NB4 (cell line): ENCODE results near the gene PDK4.

Experiments used
- DNase-seq: peaks from one replicate; pipeline ENCODE4 v3.0.0; 2010; ENCODE audit warnings: low read depth
- H3K4me3 ChIP-seq: one replicate; pipeline ENCODE4 v1.5.1; 2011; ENCODE audit warnings: mild to moderate bottlenecking, low read depth, low read length, moderate library complexity
- MYC ChIP-seq: IDR thresholded peaks from 2 replicates; pipeline ENCODE4 v1.6.1; 2011; ENCODE audit warnings: low read depth, low read length
- POLR2A ChIP-seq: IDR thresholded peaks from 2 replicates; pipeline ENCODE4 v1.6.1; 2011; ENCODE audit warnings: mild to moderate bottlenecking; ENCODE audit not compliant: insufficient read length; ENCODE audit errors: extremely low read depth
- TF ChIP-seq, protein P1 (sequence below): IDR thresholded peaks from 2 replicates; pipeline ENCODE4 v1.6.1; 2011; ENCODE audit warnings: low read depth, low read length
- TF ChIP-seq, protein P2 (sequence below): IDR thresholded peaks from one replicate; pipeline ENCODE4 v1.5.1; 2012; ENCODE audit warnings: low read depth, low read length

PDK4 gene

DNA sequence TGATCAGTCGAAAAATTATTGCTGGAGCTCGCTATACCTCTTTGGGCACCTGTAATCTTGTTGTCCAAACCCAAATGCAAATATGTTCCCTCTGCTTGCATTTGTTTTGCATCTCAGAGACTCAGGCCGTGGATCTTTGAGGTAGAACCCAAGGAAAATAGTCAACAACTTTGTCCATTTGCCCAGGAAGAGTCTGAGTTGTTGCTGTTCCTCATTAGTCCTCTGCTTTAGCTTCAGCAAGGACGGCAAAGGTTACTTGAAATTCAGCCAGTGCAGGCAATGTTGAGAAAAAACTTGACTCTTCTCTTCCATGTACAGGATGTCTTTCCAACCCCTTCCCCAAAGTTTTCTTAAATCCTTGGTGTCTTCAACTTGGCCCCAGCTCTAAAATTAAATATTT is 45.8 kb downstream of the PDK4 start:
- no peak for DNase-seq
- H3K4me3 ChIP-seq, result no peak overlapping the region
- TF ChIP-seq MYC (no peak), POLR2A (no peak)
- TF ChIP-seq, protein P1, sequence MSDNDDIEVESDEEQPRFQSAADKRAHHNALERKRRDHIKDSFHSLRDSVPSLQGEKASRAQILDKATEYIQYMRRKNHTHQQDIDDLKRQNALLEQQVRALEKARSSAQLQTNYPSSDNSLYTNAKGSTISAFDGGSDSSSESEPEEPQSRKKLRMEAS, result no peak
- TF ChIP-seq, protein P2, sequence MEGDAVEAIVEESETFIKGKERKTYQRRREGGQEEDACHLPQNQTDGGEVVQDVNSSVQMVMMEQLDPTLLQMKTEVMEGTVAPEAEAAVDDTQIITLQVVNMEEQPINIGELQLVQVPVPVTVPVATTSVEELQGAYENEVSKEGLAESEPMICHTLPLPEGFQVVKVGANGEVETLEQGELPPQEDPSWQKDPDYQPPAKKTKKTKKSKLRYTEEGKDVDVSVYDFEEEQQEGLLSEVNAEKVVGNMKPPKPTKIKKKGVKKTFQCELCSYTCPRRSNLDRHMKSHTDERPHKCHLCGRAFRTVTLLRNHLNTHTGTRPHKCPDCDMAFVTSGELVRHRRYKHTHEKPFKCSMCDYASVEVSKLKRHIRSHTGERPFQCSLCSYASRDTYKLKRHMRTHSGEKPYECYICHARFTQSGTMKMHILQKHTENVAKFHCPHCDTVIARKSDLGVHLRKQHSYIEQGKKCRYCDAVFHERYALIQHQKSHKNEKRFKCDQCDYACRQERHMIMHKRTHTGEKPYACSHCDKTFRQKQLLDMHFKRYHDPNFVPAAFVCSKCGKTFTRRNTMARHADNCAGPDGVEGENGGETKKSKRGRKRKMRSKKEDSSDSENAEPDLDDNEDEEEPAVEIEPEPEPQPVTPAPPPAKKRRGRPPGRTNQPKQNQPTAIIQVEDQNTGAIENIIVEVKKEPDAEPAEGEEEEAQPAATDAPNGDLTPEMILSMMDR, result no peak

DNA sequence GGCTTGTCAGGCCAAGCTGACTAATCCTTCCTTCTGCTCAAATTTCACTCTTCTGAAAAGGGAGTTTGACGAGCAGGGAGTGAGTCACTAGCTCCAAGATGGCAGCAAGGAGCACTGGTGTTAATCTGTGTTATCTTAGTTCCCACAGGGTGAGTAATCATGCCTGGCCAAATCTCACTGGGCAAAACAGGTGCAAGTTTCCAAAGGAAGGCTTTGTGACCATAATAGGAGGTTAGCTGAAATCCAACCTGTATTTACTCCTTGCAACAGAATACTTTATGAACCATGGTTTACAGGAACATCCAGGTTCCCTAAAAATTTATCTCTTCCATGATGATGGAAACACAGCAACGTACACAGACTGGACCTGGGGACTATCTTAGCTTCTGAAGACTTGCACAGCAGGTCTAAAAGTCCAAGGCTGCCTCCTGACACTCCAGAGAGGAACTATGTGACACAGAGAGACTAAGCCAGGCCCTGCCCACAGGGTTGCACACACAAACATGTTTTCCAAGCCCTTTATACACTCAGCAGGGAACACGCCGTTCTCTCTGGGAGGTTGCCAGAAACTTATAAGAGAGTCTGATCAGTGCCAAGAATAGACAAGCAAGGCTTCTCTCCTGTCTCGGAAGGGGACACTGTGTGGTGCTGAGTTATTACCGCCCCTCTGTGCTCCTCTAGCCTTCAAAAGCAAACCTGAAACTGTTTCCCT is 46.3 kb downstream of the PDK4 start:
- peak; percentile 8 for DNase-seq
- no peak overlapping the region for H3K4me3 ChIP-seq
- TF ChIP-seq MYC, result no peak
- TF ChIP-seq, protein P2, result no peak
- TF ChIP-seq, protein P1, result no peak
- TF ChIP-seq POLR2A, result no peak

DNA sequence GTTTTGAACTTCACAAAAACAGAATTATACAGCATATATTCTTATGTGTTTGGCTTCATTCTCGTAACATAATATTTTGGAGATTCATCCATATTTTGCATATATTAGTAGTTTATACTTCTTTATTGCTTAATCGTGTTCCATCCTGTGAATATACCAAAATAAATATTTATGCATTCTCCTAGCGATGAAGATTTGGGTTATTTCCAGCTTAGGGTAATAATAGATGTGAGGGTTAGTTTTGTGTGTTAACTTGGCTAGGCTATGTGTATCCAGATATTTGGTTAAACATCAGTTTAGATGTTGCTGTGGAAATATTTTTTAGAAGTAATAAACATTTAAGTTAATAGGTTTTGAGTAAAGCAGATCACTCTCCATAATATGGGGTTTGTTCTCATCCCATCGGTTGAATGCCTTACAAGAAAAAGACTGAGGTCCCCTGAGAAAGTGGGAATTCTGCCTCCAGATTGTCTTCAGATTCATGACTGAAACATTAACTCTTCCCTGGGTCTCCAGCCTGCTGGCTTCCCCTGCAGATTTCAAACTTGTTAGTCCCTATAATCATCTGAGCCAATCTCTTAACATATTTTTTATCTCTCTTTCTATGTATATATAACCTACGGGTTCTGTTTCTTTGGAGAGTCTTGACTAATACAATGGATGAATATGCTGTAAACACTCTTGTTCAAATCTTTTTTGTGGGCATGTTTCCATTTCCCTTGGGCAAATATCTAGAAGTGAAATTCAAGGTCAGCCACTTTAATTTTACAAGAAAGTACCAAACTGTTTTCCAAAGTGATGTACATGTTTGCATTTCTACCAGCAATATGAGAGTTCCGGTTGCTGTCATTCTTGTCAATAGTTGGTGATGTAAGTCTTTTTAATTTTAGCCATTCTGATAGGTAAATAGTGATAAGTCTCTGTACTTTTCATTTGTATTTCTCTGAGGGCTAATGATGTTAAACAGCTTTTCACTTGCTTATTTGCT is 48.7 kb downstream of the PDK4 start:
- no peak overlapping the region for H3K4me3 ChIP-seq
- TF ChIP-seq MYC, result no peak
- TF ChIP-seq, protein P2, result no peak
- TF ChIP-seq, protein P1, result no peak
- DNase-seq, result no peak

DNA sequence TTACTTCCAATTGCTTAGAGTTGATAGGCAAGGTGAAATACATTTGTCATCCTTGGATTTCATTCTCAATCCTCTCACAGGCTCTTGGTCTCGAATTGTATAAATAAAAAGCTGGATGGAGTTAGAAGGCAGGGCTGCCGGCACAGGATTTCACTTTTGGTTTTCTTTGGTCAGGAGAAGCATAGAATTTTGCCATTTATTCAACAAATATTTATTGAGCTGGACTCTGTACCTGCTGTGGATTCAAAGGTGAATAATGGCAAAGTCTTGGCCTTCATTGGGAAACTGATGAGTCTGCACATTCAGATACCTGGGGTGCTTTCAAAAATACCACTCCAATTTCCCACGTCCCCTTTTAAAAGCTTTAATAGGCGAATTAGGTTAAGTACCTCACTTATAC is 49.7 kb downstream of the PDK4 start:
- no peak overlapping the region for H3K4me3 ChIP-seq
- no peak for DNase-seq
- TF ChIP-seq MYC (no peak), POLR2A (no peak)
- TF ChIP-seq, protein P1, result no peak
- TF ChIP-seq, protein P2, result no peak

DNA sequence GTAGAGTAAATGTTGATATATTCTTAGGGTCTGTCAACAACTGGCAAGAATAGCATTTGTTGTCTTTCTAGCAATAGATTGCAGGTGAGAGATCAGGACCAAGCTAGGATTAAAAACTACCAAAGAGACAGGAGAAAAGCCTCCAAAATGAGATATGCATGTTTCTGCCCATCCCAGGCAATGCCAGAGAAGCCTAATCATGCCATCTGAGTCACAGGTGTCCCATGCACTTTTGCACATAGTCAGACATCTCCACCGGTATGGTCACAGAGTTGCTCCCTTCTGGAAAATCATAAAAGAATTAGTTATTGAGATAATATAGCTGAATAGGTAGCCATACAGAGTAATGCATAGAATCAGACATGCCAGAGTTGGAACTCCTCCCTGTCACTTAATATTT is 50.6 kb downstream of the PDK4 start:
- TF ChIP-seq, protein P1, result no peak
- TF ChIP-seq POLR2A, result no peak
- TF ChIP-seq MYC, result no peak
- TF ChIP-seq, protein P2, result no peak
- no peak overlapping the region for H3K4me3 ChIP-seq
- no peak for DNase-seq
